Progenitor cell of endocrine pancreas (in vitro differentiated cells): ENCODE measurements around the gene MGAT1. TPM values are rescaled to one million over a fixed set of nuclear protein-coding genes. Genes with fewer than 3 reads are reported as not detected.

ENCODE experiments used
- total RNA-seq: library from RNA; stranded (reverse); gene quantifications from 2 replicates; pipeline ENCODE4 v1.2.1, GENCODE V29; 2021

MGAT1 gene
- total RNA-seq, 1 donor from 2014 or later, result 66.9 TPM

Other genes with a start within 250 kb of the MGAT1 start
- gene SCGB3A1, start 211.3 kb downstream of the MGAT1 start, total RNA-seq, result 0.87 TPM in 1 of 2 replicates, not detected in the other
- gene FLT4, start 153.2 kb downstream of the MGAT1 start, total RNA-seq, result 2.0 TPM in 2 replicates
- not detected in 2 replicates for gene OR2Y1, start 62.7 kb downstream of the MGAT1 start, total RNA-seq
- gene ZFP62, start 58.5 kb upstream of the MGAT1 start, total RNA-seq, result 62.0 and 63.1 TPM in 2 replicates
- gene BTNL8, start 96.4 kb upstream of the MGAT1 start, total RNA-seq, result not detected in 2 replicates
- gene BTNL3, start 186.0 kb upstream of the MGAT1 start, total RNA-seq, result not detected in 2 replicates
- not detected in 2 replicates for gene BTNL9, start 237.5 kb upstream of the MGAT1 start, total RNA-seq